ENCODE results near the gene TCF4.

DNA sequence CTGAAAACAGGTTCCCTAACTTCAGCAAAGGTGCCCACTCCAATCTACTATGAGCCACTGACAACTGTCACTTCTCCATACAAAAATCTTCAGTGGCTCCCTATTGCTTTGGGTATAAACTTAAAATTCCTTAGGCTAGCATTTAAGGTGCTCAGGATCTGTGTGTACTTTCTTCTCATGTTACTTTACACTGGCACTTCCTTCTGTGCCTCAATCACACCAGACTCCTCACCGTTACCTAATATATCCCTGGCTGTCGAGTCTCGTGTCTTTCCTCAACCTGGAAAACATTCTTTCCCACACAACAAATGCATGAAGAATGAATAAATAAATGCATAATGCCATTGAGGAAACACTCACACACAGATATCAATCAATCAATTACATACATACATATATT is 101.1 kb downstream of the TCF4 start:
- TF ChIP-seq, protein P1, sequence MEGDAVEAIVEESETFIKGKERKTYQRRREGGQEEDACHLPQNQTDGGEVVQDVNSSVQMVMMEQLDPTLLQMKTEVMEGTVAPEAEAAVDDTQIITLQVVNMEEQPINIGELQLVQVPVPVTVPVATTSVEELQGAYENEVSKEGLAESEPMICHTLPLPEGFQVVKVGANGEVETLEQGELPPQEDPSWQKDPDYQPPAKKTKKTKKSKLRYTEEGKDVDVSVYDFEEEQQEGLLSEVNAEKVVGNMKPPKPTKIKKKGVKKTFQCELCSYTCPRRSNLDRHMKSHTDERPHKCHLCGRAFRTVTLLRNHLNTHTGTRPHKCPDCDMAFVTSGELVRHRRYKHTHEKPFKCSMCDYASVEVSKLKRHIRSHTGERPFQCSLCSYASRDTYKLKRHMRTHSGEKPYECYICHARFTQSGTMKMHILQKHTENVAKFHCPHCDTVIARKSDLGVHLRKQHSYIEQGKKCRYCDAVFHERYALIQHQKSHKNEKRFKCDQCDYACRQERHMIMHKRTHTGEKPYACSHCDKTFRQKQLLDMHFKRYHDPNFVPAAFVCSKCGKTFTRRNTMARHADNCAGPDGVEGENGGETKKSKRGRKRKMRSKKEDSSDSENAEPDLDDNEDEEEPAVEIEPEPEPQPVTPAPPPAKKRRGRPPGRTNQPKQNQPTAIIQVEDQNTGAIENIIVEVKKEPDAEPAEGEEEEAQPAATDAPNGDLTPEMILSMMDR (IDR thresholded peaks at IDR 0.05) = no peak
- TF ChIP-seq POLR2A (IDR thresholded peaks at IDR 0.05; ENCODE audit: low read depth) = no peak
